GM21390 (cell line): ENCODE results near the gene AIMP1.
A peak's percentile ranks its signal among the peaks of the same experiment; 100 is the strongest.
"Not testable (repeated sequence)": the region's sequence is repeated elsewhere in the genome, so short reads cannot be mapped to it uniquely, and the experiment has no call there.

Experiments used
- ATAC-seq: cut with Tn5 transposase; IDR thresholded peaks from one replicate; pipeline ENCODE4 v1.9.1; 2021; ENCODE audit not compliant: unreplicated experiment

Gene AIMP1

DNA sequence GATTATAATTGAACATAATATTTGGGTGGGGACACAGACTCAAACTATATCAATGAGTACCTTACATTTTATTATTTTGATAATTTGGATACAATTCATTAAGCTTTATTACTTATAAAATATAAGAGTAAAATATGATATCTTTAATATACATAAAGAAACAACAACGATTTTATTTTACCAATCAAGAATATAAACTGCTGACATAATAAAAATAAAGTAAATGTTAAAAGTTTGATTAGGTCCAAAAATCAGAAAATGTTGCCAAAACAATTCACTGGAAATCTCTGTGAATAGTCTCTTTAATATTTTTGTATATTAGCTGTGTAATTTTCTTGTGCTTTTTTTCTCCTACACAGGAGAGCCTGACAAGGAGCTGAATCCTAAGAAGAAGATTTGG, 30.8 kb downstream of the AIMP1 start:
- no peak for ATAC-seq

GRCh38 chr4:106351016-106351415, 34.7 kb downstream of the AIMP1 start:
- no peak for ATAC-seq

- no peak for ATAC-seq
These were observed 37.4 kb downstream of the AIMP1 start for GRCh38 chr4:106353786-106354185.

DNA sequence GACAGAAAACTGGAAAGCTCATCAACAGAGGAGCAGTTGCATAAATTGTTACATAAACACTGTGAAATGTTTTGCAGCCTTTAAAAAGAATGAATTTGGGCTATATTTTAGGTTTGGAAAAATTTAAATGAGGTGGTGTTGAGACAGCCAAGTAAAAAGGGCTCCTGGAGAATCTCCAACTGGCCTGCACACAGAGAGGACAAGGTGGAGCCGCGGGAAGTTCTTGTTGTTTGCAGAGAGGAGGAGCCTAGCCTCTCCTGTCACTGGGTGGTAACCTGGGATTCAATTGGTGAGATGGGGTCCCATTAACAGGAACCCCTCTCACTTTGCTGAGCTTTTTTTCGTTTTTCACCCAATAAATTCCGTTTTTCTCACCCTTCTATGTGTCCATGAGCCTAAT, 38.8 kb downstream of the AIMP1 start:
- ATAC-seq: no peak

- no peak for ATAC-seq
These were observed 42.5 kb downstream of the AIMP1 start for GRCh38 chr4:106358899-106359298.

DNA sequence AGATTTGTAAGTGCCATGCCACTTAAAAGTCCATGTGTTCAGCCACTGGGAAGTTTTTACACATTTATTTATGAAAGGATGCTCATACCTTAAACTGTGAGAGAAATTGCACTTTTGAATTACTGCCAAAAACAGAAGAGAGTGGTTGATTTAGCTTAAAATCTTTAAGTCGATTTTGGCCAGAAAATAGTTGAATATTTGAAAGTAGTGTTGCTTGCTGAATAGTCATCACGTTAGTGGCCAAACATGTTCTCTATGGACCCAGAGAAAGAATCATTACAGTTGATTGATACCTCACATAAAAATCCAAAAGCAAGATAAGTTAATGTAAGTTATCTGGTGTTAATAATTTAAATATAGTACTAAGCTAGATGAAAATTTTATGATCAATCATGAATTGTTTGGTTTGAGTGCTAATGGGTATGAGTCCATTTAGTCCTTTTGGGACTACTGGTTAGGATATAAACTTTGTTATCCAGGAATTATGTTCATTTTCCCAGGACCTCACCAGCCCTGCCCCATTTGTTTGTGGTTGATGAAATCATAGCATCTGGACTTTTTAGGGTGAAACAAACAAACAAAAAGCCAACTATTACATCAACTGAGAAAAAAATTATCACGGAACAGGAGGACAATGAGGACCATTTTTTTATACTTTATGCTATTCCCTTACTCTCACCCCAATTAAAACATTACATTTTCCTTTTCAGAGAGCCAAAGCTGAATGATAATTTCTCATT, 45.9 kb downstream of the AIMP1 start:
- no peak for ATAC-seq

- no peak for ATAC-seq
These were observed 47.9 kb downstream of the AIMP1 start for GRCh38 chr4:106364282-106364681.

DNA sequence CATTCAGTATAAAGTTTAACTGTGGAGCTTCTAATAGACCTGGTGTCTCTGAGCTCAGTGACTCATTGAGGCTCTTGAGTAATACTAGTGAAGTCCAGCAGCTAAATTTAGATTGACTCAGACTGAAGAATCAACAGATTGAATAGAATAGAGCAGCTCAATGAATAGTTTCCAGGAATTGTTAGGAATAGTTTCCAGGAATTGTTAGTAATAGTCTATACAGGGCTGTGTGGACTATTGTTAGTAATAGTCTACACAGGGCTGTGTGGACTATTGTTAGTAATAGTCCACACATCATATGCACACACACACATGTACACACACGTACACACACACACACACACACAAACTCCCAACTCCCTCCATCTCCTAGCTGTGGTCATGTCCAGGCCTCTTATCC, 49.3 kb downstream of the AIMP1 start:
- no peak for ATAC-seq

GRCh38 chr4:106366026-106366425, 49.7 kb downstream of the AIMP1 start:
- ATAC-seq: no peak

DNA sequence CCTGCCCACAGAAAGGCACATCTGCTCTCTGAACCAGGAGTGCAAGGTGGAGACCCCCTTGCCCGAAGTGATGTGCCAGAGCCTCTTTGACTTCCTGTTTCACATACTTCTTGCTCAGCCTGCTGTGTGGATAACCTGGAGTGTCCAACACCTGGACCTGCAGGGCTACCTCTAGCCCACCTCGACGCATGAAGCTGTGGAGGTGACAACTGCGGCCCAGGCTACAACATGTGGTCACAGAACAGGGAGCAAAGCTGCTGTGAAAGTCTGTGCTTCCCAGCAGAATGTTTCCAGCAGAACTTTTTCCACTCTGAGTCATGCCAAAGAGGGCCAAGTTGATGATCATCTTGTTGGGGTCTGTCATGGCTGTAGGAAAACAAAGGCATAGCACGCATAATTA, 50.7 kb downstream of the AIMP1 start:
- ATAC-seq: no peak

- ATAC-seq: no peak
These were observed 52.3 kb downstream of the AIMP1 start, which contains the start of gene GIMD1 for GRCh38 chr4:106368678-106369077. TSS of gene GIMD1 (minus strand) at chr4:106368778. CDS start at chr4:106367435, 1,343 bp downstream.

GRCh38 chr4:106369456-106370060, 53.2 kb downstream of the AIMP1 start:
- peak; percentile 80 for ATAC-seq

- ATAC-seq: no peak
These were observed 53.9 kb downstream of the AIMP1 start for GRCh38 chr4:106370214-106370613.

DNA sequence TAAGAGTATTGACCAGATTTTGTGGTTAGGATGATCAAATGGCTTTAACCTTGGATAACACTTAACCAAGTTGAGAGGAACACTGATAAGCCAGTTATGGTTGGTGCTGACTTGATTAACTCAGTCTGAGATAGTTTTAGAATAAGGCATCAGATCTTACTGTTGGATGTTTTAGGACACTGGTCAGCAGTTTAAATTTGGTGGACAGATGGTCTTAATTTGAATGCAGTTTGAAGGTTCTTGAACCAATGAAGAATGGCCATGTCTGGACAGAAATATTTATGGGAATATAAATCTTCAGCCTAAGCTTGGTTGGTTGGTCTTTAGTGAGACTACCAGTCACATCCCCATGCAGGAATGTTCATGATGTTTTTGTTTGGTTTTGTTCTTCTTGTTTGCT, 54.8 kb downstream of the AIMP1 start:
- ATAC-seq: no peak

DNA sequence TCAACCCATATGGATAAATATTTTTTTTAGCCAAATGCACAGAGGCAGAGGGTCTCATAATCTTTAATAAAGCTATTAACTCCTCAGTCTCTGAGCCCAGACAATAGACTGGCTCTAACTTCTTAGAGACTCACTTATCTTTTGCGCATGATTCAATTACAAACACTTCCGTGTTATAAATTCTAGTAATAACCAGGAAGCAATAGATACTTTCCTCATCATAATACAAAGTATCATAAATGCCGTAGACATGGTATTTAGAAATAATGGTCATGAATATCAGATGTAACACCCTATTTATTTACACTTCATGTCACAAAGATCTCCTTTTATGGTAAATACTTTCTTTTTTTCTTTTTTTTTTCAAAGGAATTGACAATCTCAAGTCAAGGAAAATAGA, 56.7 kb downstream of the AIMP1 start:
- no peak for ATAC-seq

DNA sequence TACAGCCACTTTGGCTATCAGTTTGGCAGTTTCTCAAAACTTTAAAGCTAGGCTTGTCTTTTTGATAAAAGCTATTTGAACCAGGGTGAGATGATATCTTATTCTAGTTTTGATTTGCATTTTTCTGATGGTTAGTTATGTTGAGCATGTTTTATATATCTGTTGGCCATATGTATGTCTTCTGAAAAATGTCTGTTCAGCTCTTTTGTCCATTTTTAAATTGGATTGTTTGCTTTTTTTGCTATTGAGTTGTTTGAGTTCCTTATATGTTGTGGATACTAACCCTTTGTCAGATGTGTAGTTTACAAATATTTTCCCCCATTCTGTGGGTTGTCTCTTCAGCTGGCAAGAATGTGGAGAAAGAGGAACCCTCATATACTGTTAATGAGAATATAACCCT, 63.8 kb downstream of the AIMP1 start:
- no peak for ATAC-seq

DNA sequence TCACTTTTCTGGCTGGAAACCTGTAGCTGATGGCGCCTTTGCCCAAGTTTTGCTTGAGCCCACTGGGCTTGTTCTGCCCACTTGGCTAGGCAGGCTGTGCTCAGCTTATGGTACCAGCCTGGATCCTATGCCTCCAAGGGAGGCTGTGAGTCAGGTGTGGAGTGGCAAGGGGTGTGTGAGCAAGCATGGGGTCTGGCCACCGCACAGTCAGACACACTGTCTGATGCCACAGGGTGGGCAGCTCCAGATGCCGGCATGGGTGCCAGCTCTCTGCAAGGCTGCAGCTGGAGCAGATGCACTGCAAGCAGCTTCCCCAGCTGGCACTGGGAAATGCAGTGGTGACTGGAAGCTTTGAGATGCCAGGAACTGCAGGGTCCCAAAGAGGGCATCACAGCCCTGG, 68.5 kb downstream of the AIMP1 start:
- no peak for ATAC-seq

GRCh38 chr4:106385853-106386393, 69.6 kb downstream of the AIMP1 start:
- ATAC-seq: no peak

DNA sequence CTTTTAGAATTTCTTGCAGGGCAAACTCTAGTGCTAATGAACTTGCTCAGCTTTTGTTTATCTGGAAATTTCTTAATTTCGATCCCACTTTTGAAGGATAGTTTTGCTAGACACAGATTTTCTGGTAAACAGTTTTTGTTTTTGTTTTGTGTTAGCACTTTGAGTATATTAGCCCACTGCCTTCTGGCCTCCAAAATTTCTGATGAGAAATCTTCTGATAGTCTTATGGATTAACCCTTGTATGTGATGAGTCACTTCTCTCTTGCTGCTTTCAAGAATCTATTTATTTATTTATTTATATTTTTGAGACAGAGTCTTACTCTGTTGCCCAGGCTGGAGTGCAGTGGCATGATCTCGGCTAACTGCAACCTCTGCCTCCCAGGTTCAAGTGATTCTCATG, 79.2 kb downstream of the AIMP1 start:
- no peak for ATAC-seq

DNA sequence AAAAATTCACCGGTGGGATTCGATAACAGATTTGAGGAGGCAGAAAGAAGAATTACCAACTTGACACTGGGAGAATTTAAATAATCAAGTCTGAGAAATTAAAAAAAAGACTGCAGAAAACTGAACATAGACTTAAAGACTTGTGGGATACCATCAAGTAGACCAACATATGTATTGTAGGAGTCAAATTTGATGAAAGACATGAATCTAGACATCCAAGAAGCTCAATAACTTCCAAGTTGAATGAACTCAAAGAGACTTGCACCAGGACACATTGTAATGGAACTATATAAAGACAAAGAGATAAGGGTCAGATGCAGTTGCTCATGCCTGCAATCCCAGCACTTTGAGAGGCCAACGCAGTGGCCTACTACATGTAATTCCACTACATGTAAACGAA, 82.5 kb downstream of the AIMP1 start:
- ATAC-seq: not testable (repeated sequence)
